Activated B cell treated with CpG ODN at 0.5 μM for 24 hours (primary cell): ENCODE results near the gene TUBA8. TPM values are rescaled to one million over a fixed set of nuclear protein-coding genes. Genes with fewer than 3 reads are reported as not detected.
"Not testable (repeated sequence)": the region's sequence is repeated elsewhere in the genome, so short reads cannot be mapped to it uniquely, and the experiment has no call there.

Source experiments
- ATAC-seq: fragments of 200-7000 bp; cut with Tn5 transposase; one replicate; pipeline ENCODE4 v1.10.0; 2021; ENCODE audit warnings: low read depth, mild to moderate bottlenecking, moderate library complexity
- CTCF ChIA-PET: fragments of 350-600 bp; sonication (Branson Sonifier 250); formaldehyde crosslinking; loops from one replicate; lab custom pipeline; 2021; ENCODE audit warnings: antibody characterized with exemption; lab: Charles Lee
- POLR2A ChIA-PET: fragments of 350-600 bp; sonication (Branson Sonifier 250); formaldehyde crosslinking; loops from one replicate; lab custom pipeline; 2021; ENCODE audit warnings: antibody characterized with exemption; lab: Charles Lee
- DNase-seq: peaks from one replicate; pipeline ENCODE4 v3.0.0; 2022
- H3K27ac Mint-ChIP-seq: one replicate; pipeline ENCODE4 v1.8.0; 2020; ENCODE audit warnings: mixed read lengths
- H3K27me3 Mint-ChIP-seq: one replicate; pipeline ENCODE4 v1.8.0; 2021; ENCODE audit warnings: mixed read lengths
- H3K36me3 Mint-ChIP-seq: one replicate; pipeline ENCODE4 v1.8.0; 2021; ENCODE audit warnings: low read depth, mixed read lengths
- H3K4me1 Mint-ChIP-seq: one replicate; pipeline ENCODE4 v1.8.0; 2021; ENCODE audit warnings: mixed read lengths
- H3K4me3 Mint-ChIP-seq: one replicate; pipeline ENCODE4 v1.8.0; 2020; ENCODE audit warnings: mild to moderate bottlenecking, mixed read lengths
- H3K9me3 Mint-ChIP-seq: one replicate; pipeline ENCODE4 v1.8.0; 2020; ENCODE audit warnings: mixed read lengths
- intact Hi-C: fragments of 100-400 bp; cut with micrococcal nuclease; formaldehyde crosslinking; loops from one replicate; pipeline ENCODE4 v1.15.1; 2024
- total RNA-seq: library from RNA; stranded (reverse); gene quantifications from 2 replicates; pipeline ENCODE4 v1.2.3, GENCODE V29; 2022

The TUBA8 gene
- total RNA-seq, 1 donor from 2014 or later: 2.4 TPM

DNA sequence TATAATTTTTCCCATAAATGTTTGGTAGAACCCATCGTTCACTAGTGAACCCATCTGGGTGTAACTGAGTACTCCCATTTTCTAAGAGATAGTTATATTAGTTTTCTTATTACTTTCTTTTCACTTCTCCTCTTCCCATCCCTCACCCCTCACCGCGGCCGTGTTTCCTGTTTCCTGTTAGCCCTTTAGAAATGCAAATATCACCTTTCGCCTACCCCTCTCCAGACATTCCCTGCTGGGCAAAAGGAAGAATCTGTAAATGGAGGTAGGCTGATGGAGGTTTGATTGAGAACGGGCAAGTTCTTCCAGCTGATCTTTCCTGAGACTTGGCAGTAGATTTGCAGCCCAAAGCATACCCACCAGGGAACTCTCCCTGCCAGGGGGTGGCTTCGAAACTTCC is 54.7 kb downstream of the TUBA8 start:
- DNase-seq, H3K4me3 Mint-ChIP-seq, ATAC-seq, H3K4me1 Mint-ChIP-seq, H3K36me3 Mint-ChIP-seq, H3K27me3 Mint-ChIP-seq, H3K9me3 Mint-ChIP-seq, POLR2A ChIA-PET, CTCF ChIA-PET, H3K27ac Mint-ChIP-seq, intact Hi-C loops: not testable (repeated sequence)

DNA sequence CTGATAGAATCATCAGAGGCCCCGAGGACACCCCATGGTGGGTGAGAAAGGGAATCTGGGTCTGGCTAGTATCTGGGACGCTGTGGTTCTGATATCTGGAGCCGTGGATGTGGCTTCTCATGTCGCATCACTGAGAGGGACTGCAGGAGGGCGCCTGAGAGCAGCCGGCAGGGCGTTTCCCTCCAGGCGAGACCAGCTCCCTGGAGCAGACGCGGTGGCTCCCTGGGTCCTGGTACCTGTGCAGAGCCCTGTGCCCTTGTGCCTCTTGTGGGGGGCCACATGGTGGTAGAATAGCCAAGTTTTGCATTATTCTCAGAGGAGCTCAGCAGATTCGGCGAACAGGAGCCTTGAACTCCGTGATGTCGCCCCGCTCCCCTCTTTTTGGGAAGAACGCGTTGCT is 59.7 kb downstream of the TUBA8 start:
- H3K4me3 Mint-ChIP-seq, H3K27ac Mint-ChIP-seq, POLR2A ChIA-PET, H3K27me3 Mint-ChIP-seq, DNase-seq, H3K4me1 Mint-ChIP-seq, H3K9me3 Mint-ChIP-seq, ATAC-seq, H3K36me3 Mint-ChIP-seq, CTCF ChIA-PET, intact Hi-C loops: not testable (repeated sequence)

DNA sequence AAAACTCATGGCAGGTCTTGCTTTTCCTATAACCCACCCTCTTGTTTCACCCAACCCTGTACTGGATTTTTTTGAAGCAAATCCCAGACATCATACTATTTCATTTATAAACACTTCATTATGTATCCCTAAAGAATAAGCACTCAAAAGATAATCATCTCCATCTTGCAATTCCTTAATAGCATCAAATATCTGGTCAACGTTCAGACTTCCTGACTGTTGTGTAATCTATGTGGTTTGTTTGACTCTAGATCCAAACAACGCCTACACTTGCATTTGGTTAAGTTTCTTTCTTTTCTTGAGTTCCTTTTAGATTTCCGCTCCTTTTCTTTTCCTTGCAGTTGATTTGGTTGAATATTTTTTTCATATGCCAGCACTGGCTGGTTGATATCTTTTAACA is 61.6 kb downstream of the TUBA8 start:
- CTCF ChIA-PET, ATAC-seq, H3K4me1 Mint-ChIP-seq, intact Hi-C loops, DNase-seq, H3K4me3 Mint-ChIP-seq, H3K27ac Mint-ChIP-seq, POLR2A ChIA-PET, H3K27me3 Mint-ChIP-seq, H3K9me3 Mint-ChIP-seq, H3K36me3 Mint-ChIP-seq: not testable (repeated sequence)

DNA sequence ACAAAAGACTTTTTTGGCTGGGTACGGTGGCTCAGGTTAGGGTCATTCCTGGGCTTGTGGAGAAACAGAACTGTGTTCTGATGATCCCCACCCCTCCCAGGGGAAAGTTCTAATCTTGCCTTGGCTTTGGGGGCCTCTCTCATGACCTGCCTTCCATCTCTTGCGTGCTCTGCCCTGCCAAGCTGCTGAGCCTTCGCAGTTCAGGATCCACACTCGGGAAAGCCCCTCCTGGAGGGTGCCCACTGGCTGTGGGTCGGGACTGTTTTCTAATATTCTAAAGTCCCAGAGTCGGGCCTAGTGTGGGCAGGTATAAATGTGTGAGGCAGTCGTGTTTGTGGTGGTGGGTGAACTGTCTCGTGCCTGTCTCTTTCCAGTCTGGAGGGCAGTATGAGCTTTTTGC is 62.2 kb downstream of the TUBA8 start:
- CTCF ChIA-PET, DNase-seq, H3K4me1 Mint-ChIP-seq, H3K27me3 Mint-ChIP-seq, H3K36me3 Mint-ChIP-seq, POLR2A ChIA-PET, intact Hi-C loops, H3K27ac Mint-ChIP-seq, H3K4me3 Mint-ChIP-seq, ATAC-seq, H3K9me3 Mint-ChIP-seq: not testable (repeated sequence)

DNA sequence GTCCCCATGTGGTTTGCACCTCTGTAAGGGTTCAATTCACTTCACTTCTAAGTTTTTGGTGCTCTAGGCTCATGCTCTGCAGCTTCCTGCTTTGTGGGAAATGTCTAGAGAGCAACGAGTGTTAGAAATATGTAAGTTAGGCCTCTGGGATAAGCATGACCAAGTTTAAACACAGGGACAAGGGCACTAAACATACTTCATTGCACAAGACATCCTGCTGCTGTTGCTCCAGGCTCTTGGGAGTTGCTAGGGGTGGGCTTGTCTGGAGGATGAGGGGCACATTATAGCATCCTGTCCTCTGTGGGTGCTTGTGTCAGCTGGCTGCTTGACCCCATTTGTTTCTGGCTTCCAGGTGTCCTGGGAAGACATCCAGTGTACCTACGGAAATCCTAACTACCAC is 62.8 kb downstream of the TUBA8 start:
- H3K9me3 Mint-ChIP-seq, ATAC-seq, H3K27me3 Mint-ChIP-seq, DNase-seq, H3K36me3 Mint-ChIP-seq, H3K4me3 Mint-ChIP-seq, H3K27ac Mint-ChIP-seq, CTCF ChIA-PET, intact Hi-C loops, H3K4me1 Mint-ChIP-seq, POLR2A ChIA-PET: not testable (repeated sequence)

Other genes with a start within 250 kb of the TUBA8 start
- gene MICAL3, start 86.2 kb upstream of the TUBA8 start, total RNA-seq: 232 and 257 TPM in 2 replicates
- gene PEX26, start 32.8 kb upstream of the TUBA8 start, total RNA-seq: 31.5 and 35.2 TPM in 2 replicates
- 0.98 and 1.2 TPM in 2 replicates for gene USP18, start 39.4 kb downstream of the TUBA8 start, total RNA-seq